Activated naive CD4-positive, alpha-beta T cell treated with anti-CD3 and anti-CD28 coated beads, Interleukin-2, amount 10 ng/mL, durations not matched to agents 7 days and 5 days (primary cell): Measurements from ENCODE around the gene ZNF628.

ENCODE experiments used
- CTCF ChIA-PET: fragments of 350-600 bp; sonication (Branson Sonifier 250); formaldehyde crosslinking; loops from one replicate; lab custom pipeline; 2021; ENCODE audit warnings: antibody characterized with exemption; lab: Charles Lee
- DNase-seq: peaks from one replicate; pipeline ENCODE4 v3.0.0-alpha.2; 2020
- H3K27ac Mint-ChIP-seq: one replicate; pipeline ENCODE4 v1.8.0; 2021; ENCODE audit warnings: mild to moderate bottlenecking, moderate library complexity, mixed read lengths
- H3K27me3 Mint-ChIP-seq: one replicate; pipeline ENCODE4 v1.8.0; 2021; ENCODE audit warnings: mild to moderate bottlenecking, mixed read lengths
- H3K36me3 Mint-ChIP-seq: one replicate; pipeline ENCODE4 v1.8.0; 2021; ENCODE audit warnings: mixed read lengths
- H3K4me1 Mint-ChIP-seq: one replicate; pipeline ENCODE4 v1.8.0; 2021; ENCODE audit warnings: mixed read lengths
- H3K4me3 Mint-ChIP-seq: one replicate; pipeline ENCODE4 v1.8.0; 2021; ENCODE audit warnings: mild to moderate bottlenecking, moderate library complexity, mixed read lengths
- H3K9me3 Mint-ChIP-seq: one replicate; pipeline ENCODE4 v1.8.0; 2021; ENCODE audit warnings: mixed read lengths

The ZNF628 gene

GRCh38 chr19:55465460-55466240 lies 10.8 kb upstream of the ZNF628 start:
- peaks cover 18% of the 10 kb centered on the region for H3K4me1 Mint-ChIP-seq
- no peak overlapping the region for H3K27ac Mint-ChIP-seq
- H3K36me3 Mint-ChIP-seq, result no peaks in the 10 kb centered on the region
- no peak for DNase-seq
- peaks cover 35% of the 10 kb centered on the region for H3K27me3 Mint-ChIP-seq
- CTCF ChIA-PET, result interaction anchor here (1.7 to 4.0 kb wide), 2 partner anchors 39 to 142 kb away, joined by 5 to 53 read pairs; no protein-coding TSS in a partner anchor
- H3K4me3 Mint-ChIP-seq, result no peak overlapping the region
- no peaks in the 10 kb centered on the region for H3K9me3 Mint-ChIP-seq

DNA sequence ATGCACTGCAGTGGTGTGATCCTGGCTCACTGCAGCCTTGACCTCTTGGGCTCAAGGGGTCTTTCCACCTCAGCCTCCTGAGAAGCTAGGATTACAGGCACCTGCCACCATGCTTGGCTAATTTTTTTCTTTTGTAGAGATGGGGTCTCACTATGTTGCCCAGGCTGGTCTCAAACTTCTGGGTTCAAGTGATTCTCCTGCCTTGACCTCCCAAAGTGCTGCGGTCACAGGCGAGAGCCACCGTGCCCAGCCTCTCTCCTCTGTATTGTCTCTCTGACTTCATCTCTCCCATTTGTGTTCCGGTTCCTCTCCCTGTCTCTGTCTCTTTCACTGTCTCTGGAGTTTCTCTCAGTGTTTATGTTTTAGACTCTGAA lies 10.2 kb upstream of the ZNF628 start:
- H3K9me3 Mint-ChIP-seq, result no peaks in the 10 kb centered on the region
- no peaks in the 10 kb centered on the region for H3K36me3 Mint-ChIP-seq
- CTCF ChIA-PET, result interaction anchor here (1.7 to 4.0 kb wide), 2 partner anchors 38 to 141 kb away, joined by 5 to 53 read pairs; no protein-coding TSS in a partner anchor
- peaks cover 15% of the 10 kb centered on the region for H3K4me1 Mint-ChIP-seq
- H3K4me3 Mint-ChIP-seq, result no peak overlapping the region
- H3K27me3 Mint-ChIP-seq, result peaks cover 35% of the 10 kb centered on the region
- DNase-seq, result no peak
- H3K27ac Mint-ChIP-seq, result no peak overlapping the region

DNA sequence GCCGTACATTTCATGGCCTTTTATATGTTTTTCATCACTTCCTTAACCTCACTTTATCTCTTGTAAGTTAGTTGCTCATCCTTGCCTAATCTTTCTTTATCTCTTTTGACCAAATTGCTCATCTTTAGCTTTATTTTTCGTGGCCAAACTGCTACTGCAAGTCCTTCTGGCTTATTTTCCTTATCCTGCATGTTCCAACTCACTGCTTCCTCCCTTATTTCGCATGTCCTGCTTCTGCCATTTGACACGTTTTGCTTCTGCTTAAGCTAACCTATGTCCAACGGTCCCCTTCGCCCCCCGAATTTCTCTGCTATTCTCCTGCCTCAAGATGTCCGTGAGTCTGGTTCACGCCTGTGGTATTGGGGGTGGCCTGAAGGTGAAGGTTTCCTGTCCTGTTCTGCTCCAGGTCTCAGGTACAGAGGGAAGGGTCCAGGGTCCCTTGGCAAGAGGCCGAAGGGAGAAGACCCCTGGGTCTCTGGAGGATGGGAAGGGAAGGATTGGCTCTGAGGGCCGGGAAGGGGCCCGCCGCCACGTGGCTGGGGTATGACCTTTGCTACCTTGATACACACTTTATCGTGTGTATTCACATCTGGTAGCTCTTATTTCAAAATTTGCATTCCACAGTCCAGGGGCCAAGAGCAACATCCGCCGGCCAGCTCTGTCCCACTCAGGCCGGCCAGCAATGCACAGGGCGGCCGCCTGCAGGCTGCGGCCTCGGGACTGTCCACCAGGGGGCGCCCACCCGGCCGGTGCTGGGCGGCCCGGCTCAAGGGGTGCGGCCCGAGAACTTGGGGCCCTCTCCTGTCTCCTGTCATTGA lies 9.0 kb upstream of the ZNF628 start:
- Mint-ChIP-seq H3K27me3 (peaks cover 35% of the 10 kb centered on the region), H3K4me1 (peaks cover 6% of the 10 kb centered on the region), H3K36me3 (no peaks in the 10 kb centered on the region), H3K4me3 (no peak overlapping the region), H3K27ac (no peak overlapping the region), H3K9me3 (no peaks in the 10 kb centered on the region)
- CTCF ChIA-PET, result interaction anchor here (0.6 to 4.0 kb wide), 15 partner anchors 8 to 326 kb away, joined by 3 to 53 read pairs (median 6); partner anchors contain the start of genes NAT14 and ZNF628
- DNase-seq, result peak; percentile 76

GRCh38 chr19:55468054-55468393 lies 8.4 kb upstream of the ZNF628 start:
- peaks cover 3% of the 10 kb centered on the region for H3K4me1 Mint-ChIP-seq
- CTCF ChIA-PET, result interaction anchor here (0.7 to 4.0 kb wide), 13 partner anchors 8 to 327 kb away, joined by 3 to 53 read pairs (median 6); partner anchors contain the start of genes NAT14 and ZNF628
- no peaks in the 10 kb centered on the region for H3K9me3 Mint-ChIP-seq
- H3K36me3 Mint-ChIP-seq, result no peaks in the 10 kb centered on the region
- no peak overlapping the region for H3K27ac Mint-ChIP-seq
- no peak for DNase-seq
- H3K27me3 Mint-ChIP-seq, result peaks cover 34% of the 10 kb centered on the region
- H3K4me3 Mint-ChIP-seq, result no peak overlapping the region

- Mint-ChIP-seq H3K9me3 (no peaks in the 10 kb centered on the region), H3K36me3 (no peaks in the 10 kb centered on the region), H3K27me3 (peaks cover 17% of the 10 kb centered on the region), H3K4me3 (no peak overlapping the region), H3K4me1 (peaks cover 10% of the 10 kb centered on the region), H3K27ac (no peak overlapping the region)
- CTCF ChIA-PET, result interaction anchor here (1.2 kb wide), 1 partner anchor 33 kb away, joined by 8 read pairs; no protein-coding TSS in a partner anchor
- no peak for DNase-seq
Observed at GRCh38 chr19:55471266-55471665, 5.2 kb upstream of the ZNF628 start.

DNA sequence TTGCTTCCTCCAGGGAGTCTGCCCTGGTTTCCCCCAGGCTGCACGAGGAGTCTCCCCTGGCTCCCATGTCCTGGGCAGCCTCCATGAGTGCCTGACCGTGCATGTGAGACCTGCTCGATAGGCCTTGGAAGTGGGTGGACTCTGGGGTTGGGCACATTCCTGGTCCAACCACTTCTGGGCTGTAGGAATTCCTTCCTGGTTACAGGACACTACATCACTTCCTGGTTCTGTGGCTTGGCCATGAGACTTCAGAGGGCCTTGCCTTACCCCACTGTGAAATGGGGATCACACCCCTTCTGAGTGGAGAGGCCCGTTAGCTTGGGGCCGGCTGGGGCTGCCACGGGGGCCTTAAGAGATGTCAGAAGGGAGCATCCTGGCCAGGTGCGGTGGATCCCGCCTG lies 4.0 kb upstream of the ZNF628 start:
- no peak for DNase-seq
- CTCF ChIA-PET, result interaction anchor here (0.8 to 1.2 kb wide), 2 partner anchors 11 to 32 kb away, joined by 3 to 4 read pairs; no protein-coding TSS in a partner anchor

DNA sequence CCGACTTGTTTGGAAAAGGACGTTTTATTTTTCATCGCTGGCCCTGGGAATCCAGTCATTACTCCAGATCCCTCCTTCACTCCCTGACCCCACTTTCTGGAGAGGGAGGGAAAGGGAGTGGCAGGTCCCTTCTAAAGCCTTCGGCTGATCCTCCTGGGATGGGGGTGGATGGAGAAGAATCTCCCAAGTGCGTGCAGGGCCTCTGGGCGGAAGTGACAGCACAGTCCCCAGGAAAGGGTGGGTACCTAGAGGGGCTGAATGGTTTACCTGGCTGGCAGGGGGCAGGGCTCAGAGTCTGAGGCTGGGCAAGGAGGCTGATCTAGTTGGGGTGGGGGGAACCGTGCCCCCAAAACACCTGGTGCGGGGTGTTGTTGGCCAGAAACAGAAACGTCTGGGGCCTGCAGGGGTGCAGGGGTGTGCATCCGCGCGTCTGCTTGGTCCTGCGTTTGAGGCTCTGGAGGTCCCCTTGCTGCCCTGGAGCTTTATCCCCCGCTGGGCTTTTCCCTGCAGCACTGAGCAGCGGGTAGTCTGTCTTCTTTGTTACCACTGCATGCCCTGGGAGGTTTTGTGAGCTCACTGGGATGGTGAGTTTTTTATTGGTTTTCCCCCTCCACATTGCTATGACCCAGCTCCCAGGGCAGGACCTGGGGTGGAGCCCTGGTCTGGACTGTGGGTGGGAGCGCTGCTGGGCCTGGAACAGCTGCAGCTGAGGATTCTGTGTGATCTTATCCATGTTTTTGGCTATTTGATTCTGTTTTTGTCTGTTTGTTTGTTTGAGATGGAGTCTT lies 3.0 kb upstream of the ZNF628 start:
- no peak for DNase-seq
- H3K4me3 Mint-ChIP-seq, result no peak overlapping the region
- peaks cover 12% of the 10 kb centered on the region for H3K27me3 Mint-ChIP-seq
- H3K4me1 Mint-ChIP-seq, result peaks cover 17% of the 10 kb centered on the region
- no peaks in the 10 kb centered on the region for H3K9me3 Mint-ChIP-seq
- no peaks in the 10 kb centered on the region for H3K36me3 Mint-ChIP-seq
- no peak overlapping the region for H3K27ac Mint-ChIP-seq
- CTCF ChIA-PET, result interaction anchor here (0.8 to 4.5 kb wide), 5 partner anchors 10 to 157 kb away, joined by 3 to 20 read pairs (median 3); no protein-coding TSS in a partner anchor

More for the DNA sequence above, 4.0 kb upstream of the ZNF628 start:
- no peak overlapping the region for H3K4me3 Mint-ChIP-seq
- no peak overlapping the region for H3K27ac Mint-ChIP-seq
- no peaks in the 10 kb centered on the region for H3K9me3 Mint-ChIP-seq
- peaks cover 12% of the 10 kb centered on the region for H3K4me1 Mint-ChIP-seq
- no peaks in the 10 kb centered on the region for H3K36me3 Mint-ChIP-seq
- H3K27me3 Mint-ChIP-seq, result peaks cover 17% of the 10 kb centered on the region

GRCh38 chr19:55474269-55475265 lies 1.9 kb upstream of the ZNF628 start:
- H3K36me3 Mint-ChIP-seq, result no peaks in the 10 kb centered on the region
- peaks cover 29% of the 10 kb centered on the region for H3K4me1 Mint-ChIP-seq
- peaks cover 7% of the 10 kb centered on the region for H3K27me3 Mint-ChIP-seq
- CTCF ChIA-PET, result interaction anchor here (1.1 to 4.5 kb wide), 3 partner anchors 29 to 156 kb away, joined by 3 to 20 read pairs (median 3); no protein-coding TSS in a partner anchor
- no peaks in the 10 kb centered on the region for H3K9me3 Mint-ChIP-seq
- H3K4me3 Mint-ChIP-seq, result peak overlapping the region; percentile 18
- H3K27ac Mint-ChIP-seq, result peak overlapping the region; percentile 33
- no peak for DNase-seq

DNA sequence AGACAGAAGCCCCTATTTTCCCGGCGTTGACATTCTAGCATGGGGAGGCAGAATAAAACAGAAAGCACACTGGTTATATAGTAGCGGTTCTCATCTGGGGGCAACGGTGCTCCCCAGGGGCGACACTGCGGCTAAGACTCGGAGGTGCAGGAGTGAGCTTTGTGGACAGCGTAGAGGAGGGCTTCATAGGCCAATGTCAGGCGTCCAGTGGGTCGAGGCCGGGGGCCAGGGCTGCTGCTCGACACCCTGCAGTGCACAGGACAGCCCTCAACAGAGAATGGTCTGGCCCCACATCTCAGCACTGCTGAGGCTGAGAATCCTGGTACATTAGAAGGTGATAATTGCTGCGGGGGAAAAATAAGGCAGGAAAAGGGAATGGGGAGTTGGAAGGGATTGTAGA lies 1.5 kb downstream of the ZNF628 start:
- H3K4me1 Mint-ChIP-seq, result peaks cover 34% of the 10 kb centered on the region
- no peak overlapping the region for H3K27ac Mint-ChIP-seq
- peaks cover 4% of the 10 kb centered on the region for H3K36me3 Mint-ChIP-seq
- no peak for DNase-seq
- peaks cover 4% of the 10 kb centered on the region for H3K27me3 Mint-ChIP-seq
- no peaks in the 10 kb centered on the region for H3K9me3 Mint-ChIP-seq
- CTCF ChIA-PET, result interaction anchor here (4.5 kb wide), 1 partner anchor 26 kb away, joined by 20 read pairs; no protein-coding TSS in a partner anchor
- H3K4me3 Mint-ChIP-seq, result peak overlapping the region; percentile 84

DNA sequence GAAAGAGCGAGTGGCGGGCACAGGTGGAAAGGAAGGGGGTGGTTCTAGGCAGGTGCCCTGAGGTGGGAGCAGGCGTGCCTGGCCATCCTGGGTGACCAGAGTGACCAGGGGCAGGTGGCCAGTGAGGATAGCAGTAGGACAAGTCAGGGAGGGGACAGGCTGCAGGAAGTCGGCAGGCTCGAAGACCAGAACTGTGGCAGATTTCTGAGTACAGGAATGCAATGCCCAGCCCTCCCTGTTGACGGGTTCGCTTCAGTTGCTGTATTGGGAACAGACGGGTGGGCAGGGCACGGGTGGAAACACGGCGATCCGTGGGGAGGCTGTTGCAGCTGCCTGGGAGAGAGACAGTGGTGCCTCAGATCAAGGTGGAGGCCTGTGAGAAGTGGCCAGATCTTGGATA lies 1.9 kb downstream of the ZNF628 start:
- CTCF ChIA-PET, result interaction anchor here (1.1 kb wide), 1 partner anchor 19 kb away, joined by 3 read pairs; no protein-coding TSS in a partner anchor
- no peak for DNase-seq
- Mint-ChIP-seq H3K4me1 (peaks cover 34% of the 10 kb centered on the region), H3K36me3 (peaks cover 4% of the 10 kb centered on the region), H3K27ac (no peak overlapping the region), H3K4me3 (peak overlapping the region; percentile 84), H3K27me3 (no peaks in the 10 kb centered on the region), H3K9me3 (no peaks in the 10 kb centered on the region)

DNA sequence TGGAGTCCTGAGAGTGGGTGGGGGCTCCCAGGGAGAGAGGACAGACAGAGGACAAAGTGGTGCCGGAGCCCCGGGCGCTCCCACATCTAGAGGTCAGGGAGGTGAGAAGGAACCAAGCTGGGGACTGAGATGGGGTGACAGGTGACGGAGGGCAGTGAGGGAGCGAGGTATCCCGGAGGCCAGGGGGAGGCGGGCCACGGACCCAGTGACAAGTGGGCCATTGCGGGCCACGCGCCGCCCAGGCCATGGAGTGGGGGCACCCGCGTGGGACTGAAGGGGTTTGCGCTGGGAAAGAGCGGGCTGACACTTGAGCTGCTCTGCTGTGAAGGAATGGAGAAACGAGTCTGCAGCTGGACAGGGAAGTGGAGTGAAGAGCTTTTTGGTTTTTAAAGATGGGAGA lies 2.6 kb downstream of the ZNF628 start:
- Mint-ChIP-seq H3K27ac (peak overlapping the region; percentile 19), H3K27me3 (no peaks in the 10 kb centered on the region), H3K4me3 (no peak overlapping the region), H3K36me3 (peaks cover 4% of the 10 kb centered on the region), H3K9me3 (no peaks in the 10 kb centered on the region), H3K4me1 (peaks cover 34% of the 10 kb centered on the region)
- CTCF ChIA-PET, result interaction anchor here (0.8 to 1.1 kb wide), 2 partner anchors 11 to 20 kb away, joined by 3 read pairs; no protein-coding TSS in a partner anchor
- no peak for DNase-seq

DNA sequence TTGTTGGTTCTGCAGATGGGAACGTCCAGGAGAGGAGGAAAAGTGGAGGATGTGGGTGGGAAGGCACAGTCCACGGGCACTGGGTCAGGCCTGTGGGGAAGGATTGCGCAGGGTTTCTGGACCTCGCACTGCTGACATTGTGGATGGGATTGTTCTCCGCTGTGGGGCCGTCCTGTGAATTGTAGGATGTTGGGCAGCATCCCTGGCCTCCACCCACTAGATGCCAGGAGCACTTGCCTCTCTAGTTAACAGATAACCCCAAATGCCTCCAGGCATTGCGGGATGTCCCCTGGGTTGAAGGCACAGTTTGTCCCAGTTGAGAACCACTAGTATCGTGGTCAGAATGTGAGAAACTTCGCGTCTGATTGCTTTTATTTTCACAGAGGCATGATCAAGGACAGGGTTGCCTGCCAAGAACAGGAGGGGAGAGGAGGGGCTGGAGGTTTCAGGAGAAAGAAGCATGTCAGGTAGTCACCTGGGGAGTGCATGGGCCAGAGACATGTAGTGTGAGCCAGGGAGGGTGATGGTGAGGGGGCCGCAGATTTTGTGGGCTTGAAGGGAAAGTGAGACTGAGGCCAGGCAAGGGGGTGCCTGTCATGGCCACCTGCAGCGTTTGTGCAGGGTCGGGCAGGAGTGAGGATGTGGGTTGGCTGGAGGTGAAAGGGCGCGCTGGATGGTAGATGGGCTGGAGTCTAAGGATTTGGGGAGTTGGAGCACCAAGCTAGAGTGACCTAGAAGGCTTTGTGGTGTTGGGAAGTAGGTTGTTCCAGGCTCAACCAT lies 3.2 kb downstream of the ZNF628 start:
- peak overlapping the region; percentile 49 for H3K27ac Mint-ChIP-seq

More for the DNA sequence above, 3.2 kb downstream of the ZNF628 start:
- Mint-ChIP-seq H3K36me3 (peaks cover 4% of the 10 kb centered on the region), H3K27me3 (no peaks in the 10 kb centered on the region), H3K9me3 (no peaks in the 10 kb centered on the region), H3K4me1 (peaks cover 38% of the 10 kb centered on the region), H3K4me3 (no peak overlapping the region)
- CTCF ChIA-PET, result interaction anchor here (0.8 to 1.1 kb wide), 2 partner anchors 12 to 20 kb away, joined by 3 read pairs; no protein-coding TSS in a partner anchor
- DNase-seq, result no peak
